CD14-positive monocyte (primary cell): ENCODE results near the gene CCDC34. TPM values are rescaled to one million over a fixed set of nuclear protein-coding genes. Genes with fewer than 3 reads are reported as not detected.

Source experiments
- DNase-seq, 3 donors: peaks; one replicate each; pipeline ENCODE4 v3.0.0-alpha.2; 2011 to 2022
- H2AFZ ChIP-seq: 2 replicates; pipeline ENCODE4 v1.6.0; 2012; ENCODE audit warnings: mild to moderate bottlenecking, low read depth, low read length, inconsistent platforms; ENCODE audit not compliant: insufficient read depth, poor library complexity, severe bottlenecking
- H3K27ac ChIP-seq, 2 donors: 1 replicate in 1 of 2; 2 replicates in 1 of 2; pipeline ENCODE4 v1.5.1; 2012 to 2013; ENCODE audit warnings: low read length in 2 of 2, control low read depth in 1 of 2, inconsistent platforms in 1 of 2, low read depth in 1 of 2, mild to moderate bottlenecking in 1 of 2
- H3K27me3 ChIP-seq, 2 donors: one replicate each; pipeline versions ENCODE4 v1.6.0 to v1.6.1; 2011 to 2013; ENCODE audit warnings: low read length in 2 of 2; ENCODE audit not compliant: control insufficient read depth in 2 of 2, insufficient read depth in 2 of 2
- H3K36me3 ChIP-seq, 2 donors: replicated peaks in 1 of 2; 1 replicate in 1 of 2; 2 replicates in 1 of 2; pipeline versions ENCODE4 v1.5.1 to v1.6.1; 2012 to 2013; ENCODE audit warnings: low read length in 2 of 2, control low read depth in 1 of 2, inconsistent platforms in 1 of 2, mild to moderate bottlenecking in 1 of 2; ENCODE audit not compliant: insufficient read depth in 2 of 2, control insufficient read depth in 1 of 2
- H3K4me1 ChIP-seq, 2 donors: 1 replicate in 1 of 2; 2 replicates in 1 of 2; pipeline versions ENCODE4 v1.5.1 to v1.6.1; 2012 to 2013; ENCODE audit warnings: low read length in 2 of 2, control low read depth in 1 of 2, inconsistent platforms in 1 of 2, mild to moderate bottlenecking in 1 of 2, moderate library complexity in 1 of 2; ENCODE audit not compliant: insufficient read depth in 2 of 2, control insufficient read depth in 1 of 2
- H3K4me2 ChIP-seq: replicated peaks from 2 replicates; pipeline ENCODE3; 2012; ENCODE audit warnings: low read length, moderate library complexity, mild to moderate bottlenecking; ENCODE audit not compliant: poor library complexity, severe bottlenecking; ENCODE audit errors: extremely low read depth
- H3K4me3 ChIP-seq, 3 experiments: fragments of 200-600 bp in 1 of 3; sonication (generic) in 1 of 3; replicated peaks in 1 of 3; 1 replicate in 2 of 3; 2 replicates in 1 of 3; pipeline ENCODE4 v1.5.1; 2011 to 2013; ENCODE audit warnings: low read length in 3 of 3, mild to moderate bottlenecking in 3 of 3, control low read depth in 2 of 3, low read depth in 2 of 3, inconsistent platforms in 1 of 3, moderate library complexity in 1 of 3
- H3K79me2 ChIP-seq: 2 replicates; pipeline ENCODE4 v1.6.0; 2012; ENCODE audit warnings: mild to moderate bottlenecking, control low read depth, inconsistent platforms, low read length, moderate library complexity; ENCODE audit not compliant: insufficient read depth
- H3K9ac ChIP-seq: 2 replicates; pipeline ENCODE4 v1.6.0; 2017; ENCODE audit warnings: low read length, mild to moderate bottlenecking; ENCODE audit not compliant: insufficient read depth, poor library complexity, severe bottlenecking
- H3K9me3 ChIP-seq, 2 donors: replicated peaks in 1 of 2; 1 replicate in 1 of 2; 2 replicates in 1 of 2; pipeline versions ENCODE4 v1.5.1 to v1.6.1; 2012 to 2013; ENCODE audit warnings: low read length in 2 of 2, control low read depth in 1 of 2; ENCODE audit not compliant: control insufficient read depth in 1 of 2, insufficient read depth in 1 of 2
- H4K20me1 ChIP-seq: 2 replicates; pipeline ENCODE4 v1.6.0; 2012; ENCODE audit warnings: mild to moderate bottlenecking, low read length, control low read depth, moderate library complexity; ENCODE audit not compliant: insufficient read depth
- H3K27ac Mint-ChIP-seq, 7 donors: one replicate each; pipeline ENCODE4 v1.8.0; 2020; ENCODE audit warnings: mild to moderate bottlenecking in 7 of 7, mixed read lengths in 7 of 7, moderate library complexity in 6 of 7, inconsistent platforms in 2 of 7
- H3K27me3 Mint-ChIP-seq, 3 donors: one replicate each; pipeline ENCODE4 v1.8.0; 2021 to 2022; ENCODE audit warnings: low read depth in 3 of 3, mild to moderate bottlenecking in 3 of 3, mixed read lengths in 3 of 3, moderate library complexity in 3 of 3, inconsistent platforms in 1 of 3
- H3K36me3 Mint-ChIP-seq, 2 donors: one replicate each; pipeline ENCODE4 v1.8.0; 2020; ENCODE audit warnings: mixed read lengths in 2 of 2, inconsistent platforms in 1 of 2, mild to moderate bottlenecking in 1 of 2
- H3K4me1 Mint-ChIP-seq: one replicate; pipeline ENCODE4 v1.8.0; 2020; ENCODE audit warnings: mild to moderate bottlenecking, mixed read lengths
- H3K4me3 Mint-ChIP-seq, 2 donors: one replicate each; pipeline ENCODE4 v1.8.0; 2020; ENCODE audit warnings: mild to moderate bottlenecking in 2 of 2, mixed read lengths in 2 of 2, moderate library complexity in 1 of 2
- H3K9me3 Mint-ChIP-seq, 7 donors: one replicate each; pipeline ENCODE4 v1.8.0; 2020 to 2022; ENCODE audit warnings: mixed read lengths in 7 of 7, mild to moderate bottlenecking in 6 of 7, moderate library complexity in 6 of 7, inconsistent platforms in 2 of 7
- CTCF ChIP-seq: fragments of 200-600 bp; IDR thresholded peaks from one replicate; pipeline ENCODE4 v1.8.0; 2022; ENCODE audit warnings: antibody characterized with exemption, mild to moderate bottlenecking
- WGBS: methylation state at CpG from one replicate; pipeline ENCODE4 v1.1.5; 2013; ENCODE audit warnings: missing lambda C conversion rate; ENCODE audit not compliant: insufficient coverage; 5-methylcytosine and 5-hydroxymethylcytosine counted together
- intact Hi-C, 2 donors: fragments of 100-400 bp; cut with micrococcal nuclease; formaldehyde crosslinking; loops; one replicate each; pipeline versions ENCODE4 v1.15.0 to v1.15.1; 2023
- polyA plus RNA-seq, 3 donors: library from polyadenylated mRNA; depleted of rRNA in 1 of 3; unstranded in 2 of 3; stranded (reverse) in 1 of 3; fragments of 300-500 nt in 2 of 3; fragments of >200 nt in 1 of 3; fragmentation: Illumina TruSeq in 2 of 3; gene quantifications; 1 replicate in 2 of 3; 2 replicates in 1 of 3; pipeline ENCODE4 v1.2.3, GENCODE V29; 2012 to 2021

The CCDC34 gene
- polyA plus RNA-seq, 3 donors = 0.08 to 0.11 (median 0.11) TPM

GRCh38 chr11:27357250-27357649 is 5.8 kb downstream of the CCDC34 start:
- Histone ChIP-seq H3K27ac (no peak overlapping the region), H3K36me3 (no peaks in the 10 kb centered on the region), H3K9ac (no peak overlapping the region), H3K9me3 (no peaks in the 10 kb centered on the region), H3K79me2 (no peaks in the 10 kb centered on the region), H4K20me1 (no peaks in the 10 kb centered on the region), H3K27me3 (no peaks in the 10 kb centered on the region), H3K4me3 (no peak overlapping the region), H2AFZ (no peak overlapping the region), H3K4me2 (no peak overlapping the region), H3K4me1 (peaks cover 2 to 3% of the 10 kb centered on the region in 2 donors)
- H3K36me3 Mint-ChIP-seq = no peaks in the 10 kb centered on the region
- peak overlapping the region in 1 of 7 donors; percentile 46 for H3K27ac Mint-ChIP-seq
- no peak for TF ChIP-seq CTCF
- H3K4me1 Mint-ChIP-seq = peaks cover 15% of the 10 kb centered on the region
- H3K27me3 Mint-ChIP-seq = no peaks in the 10 kb centered on the region
- no peak overlapping the region for H3K4me3 Mint-ChIP-seq
- no CpG with 5 or more reads among the region's 4 CpGs for WGBS
- no peaks in the 10 kb centered on the region for H3K9me3 Mint-ChIP-seq
- intact Hi-C loops = no loop called here
- DNase-seq = no peak

- H3K4me3 ChIP-seq = no peak overlapping the region
- peaks cover 0 to 3% of the 10 kb centered on the region in 2 donors for H3K4me1 ChIP-seq
- Mint-ChIP-seq H3K9me3 (no peaks in the 10 kb centered on the region), H3K36me3 (peaks cover 0 to 3% of the 10 kb centered on the region in 2 donors), H3K4me1 (peaks cover 12% of the 10 kb centered on the region), H3K27ac (no peak overlapping the region), H3K4me3 (no peak overlapping the region), H3K27me3 (no peaks in the 10 kb centered on the region)
- H3K79me2 ChIP-seq = no peaks in the 10 kb centered on the region
- no peak overlapping the region for H3K4me2 ChIP-seq
- no peaks in the 10 kb centered on the region for H3K36me3 ChIP-seq
- intact Hi-C loops = no loop called here
- TF ChIP-seq CTCF = no peak
- DNase-seq = no peak
- no peak overlapping the region for H3K27ac ChIP-seq
- H4K20me1 ChIP-seq = no peaks in the 10 kb centered on the region
- WGBS = no CpG with 5 or more reads among the region's 5 CpGs
- no peaks in the 10 kb centered on the region for H3K27me3 ChIP-seq
- no peaks in the 10 kb centered on the region for H3K9me3 ChIP-seq
- no peak overlapping the region for H3K9ac ChIP-seq
- H2AFZ ChIP-seq = no peak overlapping the region
These were observed 6.3 kb downstream of the CCDC34 start for GRCh38 chr11:27356624-27357222.
